ENCODE measurements around the gene ZRANB1.

The ZRANB1 gene

GRCh38 chr10:124993736-124994451, 52.0 kb downstream of the ZRANB1 start:
- no peak for DNase-seq (ENCODE audit: low read depth)

- DNase-seq (ENCODE audit: low read depth), result no peak
These were observed 52.9 kb downstream of the ZRANB1 start for GRCh38 chr10:124994573-124995473.

DNA sequence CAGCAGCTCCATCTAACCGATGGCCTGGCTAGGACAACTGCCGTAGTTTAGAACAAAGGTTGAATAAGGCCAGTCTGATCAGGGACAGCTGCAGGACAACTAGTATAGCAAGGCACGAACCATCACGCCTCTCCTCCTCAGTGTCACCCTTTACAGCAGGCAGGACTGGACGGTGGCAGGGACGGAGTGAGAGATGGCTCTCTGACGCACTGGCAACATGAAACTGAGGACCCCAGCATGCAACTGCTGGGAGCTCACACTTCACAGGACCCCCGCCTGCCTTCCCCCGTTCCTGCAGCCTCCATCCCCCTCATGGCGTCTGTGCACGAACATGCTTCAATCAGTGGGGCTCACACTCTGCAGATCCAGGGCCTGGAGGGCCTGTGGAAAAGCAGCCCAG, 53.7 kb downstream of the ZRANB1 start:
- no peak for DNase-seq (ENCODE audit: low read depth)

GRCh38 chr10:124996127-124996853, 54.4 kb downstream of the ZRANB1 start:
- DNase-seq (ENCODE audit: low read depth), result no peak

- DNase-seq (ENCODE audit: low read depth), result no peak
These were observed 54.9 kb downstream of the ZRANB1 start for GRCh38 chr10:124996854-124997215.

GRCh38 chr10:124997306-124997705, 55.4 kb downstream of the ZRANB1 start:
- DNase-seq (ENCODE audit: low read depth), result no peak

DNA sequence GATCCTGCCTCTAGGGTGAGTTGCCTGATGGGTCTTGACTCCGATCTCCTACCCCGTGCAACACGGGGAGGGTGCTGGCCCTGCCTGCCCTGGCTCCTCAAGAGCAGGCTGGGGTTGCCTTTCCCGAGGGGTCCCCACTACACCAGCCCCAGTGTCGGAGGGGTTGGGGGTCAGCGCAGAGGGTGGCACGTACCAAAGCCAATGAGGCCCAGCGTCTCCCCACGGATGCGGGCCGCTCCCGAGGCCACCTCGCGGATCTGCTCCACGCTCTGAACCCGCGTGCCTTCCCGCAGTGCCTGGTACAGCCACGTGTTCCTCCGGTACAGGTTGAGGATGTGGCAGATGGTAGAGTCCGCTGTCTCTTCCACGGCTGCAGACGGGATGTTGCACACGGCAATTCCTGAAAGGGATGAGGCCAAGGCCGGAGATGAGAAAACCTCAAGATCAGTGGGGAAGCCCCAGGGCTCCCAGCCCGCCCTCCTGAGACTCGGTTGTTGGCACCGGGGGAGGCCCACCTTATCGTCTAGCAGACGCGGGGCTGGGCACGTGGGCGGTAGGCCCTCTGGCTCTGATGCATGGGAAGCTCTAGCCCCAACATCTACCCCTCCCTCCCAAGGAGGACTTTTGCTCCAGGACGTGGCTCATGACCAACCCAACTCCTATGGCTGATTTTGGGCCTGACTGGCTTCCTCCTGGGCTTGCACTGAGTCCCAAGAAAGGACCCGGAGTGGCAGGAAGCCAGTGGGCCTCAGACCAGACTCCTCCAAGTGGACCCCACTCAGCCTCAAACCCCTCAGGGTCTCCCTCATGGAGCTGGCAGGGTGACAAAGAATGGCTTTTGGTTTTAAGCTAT, 56.1 kb downstream of the ZRANB1 start:
- no peak for DNase-seq (ENCODE audit: low read depth)

DNA sequence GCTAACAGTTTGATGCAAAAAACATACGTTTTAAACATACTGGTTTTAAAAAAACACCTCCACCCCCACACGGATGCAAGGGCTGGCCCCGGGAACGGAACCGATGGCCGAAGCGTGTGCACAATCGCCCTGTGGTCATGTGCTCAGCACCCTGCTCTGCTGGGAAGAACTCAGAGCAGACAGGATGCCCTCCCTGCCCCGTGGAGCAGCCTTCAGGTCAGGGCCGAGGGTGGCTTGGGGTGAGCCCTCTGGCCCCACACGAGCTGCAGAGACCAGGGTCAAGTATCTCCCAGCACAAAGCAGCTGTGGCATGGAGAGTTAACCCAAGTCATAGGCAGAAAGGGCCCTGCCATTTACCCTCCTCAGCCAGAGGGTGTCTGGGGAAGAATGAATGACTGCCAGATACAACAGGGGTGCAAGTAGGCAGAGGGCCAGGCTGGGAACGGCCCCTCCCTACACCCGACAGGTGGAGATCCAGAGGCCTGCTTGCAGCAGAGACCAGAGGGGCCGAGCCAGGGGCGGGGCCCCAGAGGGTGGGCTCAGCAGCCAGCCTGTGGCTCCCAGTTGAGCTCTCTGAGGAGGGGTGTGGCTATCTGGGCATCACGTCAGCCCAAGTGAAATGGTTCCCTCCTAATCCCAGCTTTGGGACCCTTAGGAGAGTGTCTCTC, 56.8 kb downstream of the ZRANB1 start:
- no peak for DNase-seq (ENCODE audit: low read depth)

- DNase-seq (ENCODE audit: low read depth), result no peak
These were observed 57.8 kb downstream of the ZRANB1 start for GRCh38 chr10:124999433-125000365.

DNA sequence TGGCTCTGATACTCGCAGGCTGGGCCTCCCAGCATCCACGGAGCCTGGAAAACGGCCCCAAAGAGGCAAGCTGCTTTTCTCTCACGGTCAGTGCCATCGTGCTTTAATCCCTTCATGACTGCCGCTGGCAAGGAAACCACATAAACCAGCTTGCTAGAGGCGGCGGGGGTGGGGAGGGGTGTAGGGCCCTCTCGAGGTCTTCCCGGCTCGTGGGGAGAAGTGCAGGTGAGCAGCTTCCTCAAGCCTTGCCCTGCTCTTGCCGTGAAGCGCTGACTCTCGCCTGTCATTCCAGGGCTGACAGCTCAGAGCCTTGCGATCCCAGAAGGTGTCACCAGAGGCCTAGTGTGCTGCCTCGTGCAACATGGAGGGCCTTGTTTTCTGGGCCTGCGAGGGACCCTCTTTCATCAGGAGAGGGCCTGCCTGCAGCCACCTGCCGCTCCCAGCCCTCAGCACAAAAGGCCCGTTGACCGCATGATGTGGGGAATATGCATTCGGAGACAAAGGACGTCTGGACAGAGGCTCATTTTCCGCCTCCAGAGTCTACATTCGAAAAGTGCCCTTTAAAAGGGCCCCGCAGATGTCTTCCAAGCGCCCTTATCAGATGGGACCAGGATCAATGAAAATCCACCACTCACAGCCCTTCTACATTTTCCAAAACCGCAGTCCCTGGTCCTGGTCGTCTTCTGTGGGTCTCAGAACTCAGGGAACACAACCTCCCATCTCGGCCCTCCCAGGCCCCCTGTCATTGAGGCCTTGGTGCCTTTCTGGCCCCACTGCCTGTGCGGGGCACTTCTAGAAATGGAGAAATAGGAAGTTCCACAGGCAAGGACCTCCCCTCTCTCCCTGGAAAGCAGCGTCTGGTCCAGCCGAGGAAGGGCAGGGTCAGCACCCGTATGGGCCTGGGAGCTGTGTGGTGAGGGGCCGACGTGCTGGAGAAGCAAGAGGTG, 58.7 kb downstream of the ZRANB1 start:
- no peak for DNase-seq (ENCODE audit: low read depth)

DNA sequence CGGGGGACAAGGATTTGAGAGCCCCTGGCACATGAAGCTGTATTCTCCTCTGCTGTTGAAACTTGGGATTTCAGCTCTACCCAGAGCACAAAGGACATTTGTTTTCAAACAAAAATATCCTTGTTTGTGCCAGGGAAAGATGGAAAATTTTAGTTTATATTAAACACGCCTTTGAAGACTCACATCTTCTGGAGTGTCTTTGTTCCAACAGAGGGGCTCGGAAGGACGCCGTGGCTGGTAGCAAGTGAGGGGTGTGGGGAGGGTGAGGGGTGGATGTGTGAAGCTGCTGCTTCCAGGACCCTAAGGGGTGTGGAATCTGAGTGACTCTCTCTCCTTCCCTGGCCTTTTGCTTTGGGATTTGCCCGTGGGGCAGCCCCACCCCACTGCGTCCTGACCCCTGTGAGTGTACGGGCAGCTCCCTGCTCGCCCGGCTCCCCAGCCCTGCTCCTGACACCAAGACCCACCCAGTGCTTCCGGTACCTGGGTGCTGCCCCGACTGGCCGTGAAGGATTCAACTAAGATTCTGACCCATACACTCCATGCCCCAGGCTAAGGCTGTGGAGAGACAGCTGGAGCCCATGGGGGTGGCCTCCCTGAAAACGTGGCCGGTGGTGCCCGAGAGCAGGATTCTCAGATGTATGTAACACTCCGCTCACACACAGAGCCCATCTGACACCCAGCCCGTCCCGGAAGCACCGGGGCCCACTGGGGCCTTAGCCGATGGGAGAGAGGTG, 59.6 kb downstream of the ZRANB1 start:
- no peak for DNase-seq (ENCODE audit: low read depth)

- no peak for DNase-seq (ENCODE audit: low read depth)
These were observed 60.1 kb downstream of the ZRANB1 start for GRCh38 chr10:125002047-125002422.

GRCh38 chr10:125002423-125003145, 60.7 kb downstream of the ZRANB1 start:
- no peak for DNase-seq (ENCODE audit: low read depth)

DNA sequence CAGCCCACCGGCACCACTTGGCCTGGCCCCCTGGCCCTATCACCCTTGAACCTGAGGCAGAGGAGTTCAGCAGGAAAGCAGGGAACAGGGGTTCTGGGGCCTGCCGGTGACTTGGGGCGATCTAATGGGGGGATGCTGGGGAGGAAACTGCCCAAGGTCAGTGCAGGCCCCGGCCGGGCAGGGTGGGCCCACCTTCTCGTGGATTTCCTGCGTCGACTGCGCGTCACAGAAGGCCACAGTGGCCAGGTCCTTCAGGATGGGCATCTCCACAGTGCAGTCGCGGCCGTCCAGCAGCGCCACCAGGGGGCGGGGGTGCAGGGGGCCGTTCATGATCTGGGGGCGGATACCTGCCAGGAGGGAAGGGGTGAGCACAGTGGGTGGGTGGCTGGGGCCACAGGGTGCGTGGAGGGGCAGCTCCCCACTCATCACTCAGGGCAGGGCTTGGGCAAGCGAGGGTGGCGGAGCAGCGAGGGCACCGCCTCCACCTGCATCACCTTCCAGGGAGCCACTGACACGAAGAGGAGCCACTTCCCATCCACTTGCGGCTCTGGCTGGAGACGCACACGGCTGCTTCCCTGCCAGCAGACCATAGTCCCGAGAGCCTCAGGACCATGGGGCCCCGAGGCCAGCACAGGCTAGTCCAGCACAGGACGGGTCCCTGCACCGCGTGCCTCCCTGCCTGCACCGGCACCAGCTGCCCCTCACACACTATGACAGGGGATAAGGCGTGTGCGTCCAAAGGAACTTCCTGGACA, 61.4 kb downstream of the ZRANB1 start:
- no peak for DNase-seq (ENCODE audit: low read depth)

DNA sequence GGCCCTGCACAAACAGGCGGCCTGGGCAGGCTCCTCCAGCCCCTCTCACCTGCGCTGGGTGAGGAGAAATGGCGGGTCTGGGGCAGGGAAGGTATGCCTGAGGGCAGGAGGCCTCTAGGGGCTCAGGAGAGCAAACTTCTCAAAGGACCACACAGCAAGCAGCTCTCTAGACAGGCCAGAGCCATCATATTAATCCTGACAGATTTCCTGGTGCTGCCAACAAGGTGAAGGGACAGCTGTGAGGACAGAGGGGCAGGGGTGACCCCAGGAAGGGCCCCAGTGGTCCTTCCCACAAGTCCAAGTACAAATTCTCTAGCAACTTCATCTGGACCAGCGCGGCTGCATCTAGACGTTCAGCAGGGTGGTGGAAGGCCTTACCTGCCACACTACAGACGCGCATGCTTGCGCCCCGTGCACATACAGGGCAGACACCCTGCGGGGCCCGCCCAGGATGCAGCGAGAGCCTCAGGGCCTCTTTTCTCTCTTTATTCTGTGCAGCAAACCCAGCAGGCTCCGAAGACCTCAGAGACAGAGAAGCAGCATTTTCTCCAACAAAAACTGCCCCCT, 62.1 kb downstream of the ZRANB1 start:
- DNase-seq (ENCODE audit: low read depth), result no peak

GRCh38 chr10:125004571-125005311, 62.8 kb downstream of the ZRANB1 start:
- no peak for DNase-seq (ENCODE audit: low read depth)

Data from T follicular helper cell (primary cell).